ENCODE measurements around the gene CNTNAP2.

Gene CNTNAP2

DNA sequence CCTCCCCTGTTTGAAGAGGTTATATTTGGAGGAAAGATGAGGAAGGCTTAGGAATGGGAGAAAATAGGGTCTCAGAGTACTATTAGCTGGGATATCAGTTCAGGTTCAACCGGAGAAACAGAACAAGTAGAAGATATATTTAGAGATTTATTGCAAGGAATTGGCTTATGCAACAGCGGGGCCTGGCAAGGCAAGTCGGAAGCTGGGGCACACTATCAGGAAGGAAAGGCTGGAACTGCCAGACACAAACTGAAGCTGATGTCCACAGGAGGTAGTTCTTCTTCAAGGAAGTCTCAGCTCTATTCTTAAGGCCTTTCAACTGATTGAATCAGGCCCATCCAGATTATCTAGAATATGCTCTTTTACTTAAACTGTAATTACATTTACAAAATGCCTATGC, 1534.4 kb downstream of the CNTNAP2 start:
- no peak overlapping the region for H3K14ac ChIP-seq (ENCODE audit: low read length)
- H4K91ac ChIP-seq (ENCODE audit: low read depth, low read length): no peak overlapping the region
- no peak overlapping the region for H3K4me3 ChIP-seq (ENCODE audit: low read depth, low read length)
- H2BK5ac ChIP-seq (ENCODE audit: low read depth, low read length, poor library complexity): no peak overlapping the region
- no peak overlapping the region for H3K4me2 ChIP-seq (ENCODE audit: low read length)
- H3K36me3 ChIP-seq (ENCODE audit: control insufficient read depth in 1 of 2, insufficient read depth in 2 of 2, low read length in 2 of 2): no peaks in the 10 kb centered on the region
- no peaks in the 10 kb centered on the region for H3K79me1 ChIP-seq (ENCODE audit: low read length)
- no peak overlapping the region for H2BK12ac ChIP-seq (ENCODE audit: low read length)
- H3K18ac ChIP-seq (ENCODE audit: low read length): no peak overlapping the region
- no peaks in the 10 kb centered on the region for H3K27me3 ChIP-seq (ENCODE audit: insufficient read depth, low read length)
- H2AFZ ChIP-seq (ENCODE audit: insufficient read depth, low read length, poor library complexity): no peak overlapping the region
- no peak overlapping the region for H3K9ac ChIP-seq (ENCODE audit: low read length)
- H2AK5ac ChIP-seq (ENCODE audit: low read length): no peak overlapping the region
- DNase-seq: no peak
- no peak overlapping the region for H4K8ac ChIP-seq (ENCODE audit: low read depth, low read length)
- no CpG with 5 or more reads among the region's 3 CpGs for WGBS (ENCODE audit: extremely low coverage, insufficient coverage, insufficient read length)
- no peaks in the 10 kb centered on the region for H3K9me3 ChIP-seq (ENCODE audit: insufficient read depth, low read depth, low read length)
- H3K79me2 ChIP-seq (ENCODE audit: control insufficient read depth, insufficient read depth, low read length, poor library complexity): no peaks in the 10 kb centered on the region
- H3K4me1 ChIP-seq (ENCODE audit: control insufficient read depth in 1 of 2, insufficient read depth in 2 of 2, low read length in 2 of 2): no peaks in the 10 kb centered on the region
- no peak overlapping the region for H2BK120ac ChIP-seq (ENCODE audit: insufficient read depth, low read length, poor library complexity)
- no peak overlapping the region for H3K27ac ChIP-seq (ENCODE audit: low read depth, low read length)
- no peak overlapping the region for H3K4ac ChIP-seq (ENCODE audit: low read depth, low read length)
- no peak overlapping the region for H4K12ac ChIP-seq (ENCODE audit: low read depth, low read length)
- H3K23ac ChIP-seq (ENCODE audit: low read length): no peak overlapping the region

DNA sequence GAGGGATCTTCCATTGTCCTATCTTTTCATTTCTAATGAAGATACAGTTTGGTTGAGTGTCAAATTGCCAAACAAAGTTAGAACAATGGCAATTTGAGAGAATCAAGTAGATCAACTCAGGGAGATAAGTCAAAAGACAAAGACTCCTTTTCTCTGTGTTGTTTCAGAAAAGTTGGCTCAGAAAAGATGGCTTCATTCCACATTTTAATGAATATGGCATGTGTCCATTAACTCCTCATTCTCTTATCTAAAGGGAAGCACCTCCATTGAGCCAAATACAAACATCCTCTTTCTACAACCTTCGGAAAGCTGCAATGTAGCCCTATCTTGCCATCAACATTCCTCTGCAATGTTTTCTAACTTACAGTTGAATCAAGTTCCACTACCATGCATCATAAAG, 1535.0 kb downstream of the CNTNAP2 start:
- no peak overlapping the region for H3K4ac ChIP-seq (ENCODE audit: low read depth, low read length)
- no peak overlapping the region for H2BK120ac ChIP-seq (ENCODE audit: insufficient read depth, low read length, poor library complexity)
- no peak overlapping the region for H2AFZ ChIP-seq (ENCODE audit: insufficient read depth, low read length, poor library complexity)
- no peak overlapping the region for H4K91ac ChIP-seq (ENCODE audit: low read depth, low read length)
- no peak overlapping the region for H3K4me3 ChIP-seq (ENCODE audit: low read depth, low read length)
- H3K18ac ChIP-seq (ENCODE audit: low read length): no peak overlapping the region
- no peak overlapping the region for H2BK5ac ChIP-seq (ENCODE audit: low read depth, low read length, poor library complexity)
- H4K12ac ChIP-seq (ENCODE audit: low read depth, low read length): no peak overlapping the region
- no peak overlapping the region for H3K9ac ChIP-seq (ENCODE audit: low read length)
- no peaks in the 10 kb centered on the region for H3K9me3 ChIP-seq (ENCODE audit: insufficient read depth, low read depth, low read length)
- H3K79me1 ChIP-seq (ENCODE audit: low read length): no peaks in the 10 kb centered on the region
- H3K4me1 ChIP-seq (ENCODE audit: control insufficient read depth in 1 of 2, insufficient read depth in 2 of 2, low read length in 2 of 2): no peaks in the 10 kb centered on the region
- no CpG with 5 or more reads among the region's 1 CpG for WGBS (ENCODE audit: extremely low coverage, insufficient coverage, insufficient read length)
- no peak overlapping the region for H3K27ac ChIP-seq (ENCODE audit: low read depth, low read length)
- H3K14ac ChIP-seq (ENCODE audit: low read length): no peak overlapping the region
- H4K8ac ChIP-seq (ENCODE audit: low read depth, low read length): no peak overlapping the region
- H3K23ac ChIP-seq (ENCODE audit: low read length): no peak overlapping the region
- H3K27me3 ChIP-seq (ENCODE audit: insufficient read depth, low read length): no peaks in the 10 kb centered on the region
- no peaks in the 10 kb centered on the region for H3K79me2 ChIP-seq (ENCODE audit: control insufficient read depth, insufficient read depth, low read length, poor library complexity)
- no peak overlapping the region for H2BK12ac ChIP-seq (ENCODE audit: low read length)
- no peaks in the 10 kb centered on the region for H3K36me3 ChIP-seq (ENCODE audit: control insufficient read depth in 1 of 2, insufficient read depth in 2 of 2, low read length in 2 of 2)
- no peak overlapping the region for H3K4me2 ChIP-seq (ENCODE audit: low read length)
- no peak overlapping the region for H2AK5ac ChIP-seq (ENCODE audit: low read length)
- no peak for DNase-seq

DNA sequence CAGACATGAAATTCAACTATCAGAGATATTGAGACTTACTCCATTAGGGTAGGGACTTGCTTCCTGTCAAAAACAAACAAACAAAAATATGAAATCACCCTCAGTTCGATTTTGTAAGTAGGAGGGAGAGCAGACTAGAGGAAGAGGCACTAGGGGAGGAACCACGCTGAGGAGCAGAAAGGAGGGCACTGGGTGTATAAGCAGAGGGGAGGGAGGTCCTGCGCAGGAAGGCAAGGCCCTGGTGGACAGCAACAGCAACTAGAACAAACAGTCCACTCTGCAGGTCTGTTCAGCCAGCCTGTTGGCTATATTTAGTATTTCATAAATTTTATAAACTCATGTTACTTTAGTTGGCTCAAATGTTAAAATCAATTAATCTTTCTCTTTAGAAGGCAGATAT, 1536.9 kb downstream of the CNTNAP2 start:
- H3K18ac ChIP-seq (ENCODE audit: low read length): no peak overlapping the region

DNA sequence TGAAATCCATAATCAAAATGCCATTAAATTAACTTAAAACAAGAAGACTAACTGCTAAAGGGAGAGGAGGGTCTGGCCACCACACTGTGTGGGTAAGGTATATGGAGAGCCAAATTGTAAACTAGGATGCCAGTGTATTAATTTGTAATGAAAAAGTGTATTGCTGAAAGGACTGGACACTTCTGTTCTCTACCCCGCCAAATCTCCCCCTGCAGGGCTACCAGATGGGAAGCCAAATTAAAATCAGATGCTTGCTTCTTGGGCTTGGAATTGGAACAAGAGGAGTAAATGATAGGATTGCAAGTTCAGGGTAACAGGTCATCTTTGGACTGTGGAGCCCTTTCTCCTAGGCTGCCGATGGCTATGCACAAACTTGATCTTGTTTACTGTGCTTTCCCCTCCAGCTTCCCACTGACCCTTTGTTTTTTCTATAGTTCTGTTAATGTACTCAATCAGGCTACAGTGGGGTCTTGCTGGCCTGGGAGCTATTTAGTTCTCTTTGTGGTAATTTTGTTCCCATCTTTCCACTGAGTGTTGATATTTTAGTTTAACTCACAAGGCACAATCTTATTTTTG, 1541.9 kb downstream of the CNTNAP2 start:
- Histone ChIP-seq H3K27ac (ENCODE audit: low read depth, low read length) (no peak overlapping the region), H3K14ac (ENCODE audit: low read length) (no peak overlapping the region), H3K4me2 (ENCODE audit: low read length) (no peak overlapping the region), H3K9me3 (ENCODE audit: insufficient read depth, low read depth, low read length) (no peaks in the 10 kb centered on the region), H3K23ac (ENCODE audit: low read length) (no peak overlapping the region), H3K79me2 (ENCODE audit: control insufficient read depth, insufficient read depth, low read length, poor library complexity) (no peaks in the 10 kb centered on the region), H4K8ac (ENCODE audit: low read depth, low read length) (no peak overlapping the region), H2BK5ac (ENCODE audit: low read depth, low read length, poor library complexity) (no peak overlapping the region), H3K27me3 (ENCODE audit: insufficient read depth, low read length) (no peaks in the 10 kb centered on the region), H4K12ac (ENCODE audit: low read depth, low read length) (no peak overlapping the region), H3K79me1 (ENCODE audit: low read length) (no peaks in the 10 kb centered on the region), H2AK5ac (ENCODE audit: low read length) (no peak overlapping the region), H3K9ac (ENCODE audit: low read length) (no peak overlapping the region), H2AFZ (ENCODE audit: insufficient read depth, low read length, poor library complexity) (no peak overlapping the region), H3K4me1 (ENCODE audit: control insufficient read depth in 1 of 2, insufficient read depth in 2 of 2, low read length in 2 of 2) (no peaks in the 10 kb centered on the region), H2BK120ac (ENCODE audit: insufficient read depth, low read length, poor library complexity) (no peak overlapping the region), H2BK12ac (ENCODE audit: low read length) (no peak overlapping the region), H3K36me3 (ENCODE audit: control insufficient read depth in 1 of 2, insufficient read depth in 2 of 2, low read length in 2 of 2) (no peaks in the 10 kb centered on the region), H3K4me3 (ENCODE audit: low read depth, low read length) (no peak overlapping the region), H3K18ac (ENCODE audit: low read length) (no peak overlapping the region), H3K4ac (ENCODE audit: low read depth, low read length) (no peak overlapping the region), H4K91ac (ENCODE audit: low read depth, low read length) (no peak overlapping the region)
- DNase-seq: no peak
- WGBS (ENCODE audit: extremely low coverage, insufficient coverage, insufficient read length): no CpG with 5 or more reads among the region's 2 CpGs

More for the DNA sequence above, 1536.9 kb downstream of the CNTNAP2 start:
- Histone ChIP-seq H3K79me1 (ENCODE audit: low read length) (no peaks in the 10 kb centered on the region), H2BK12ac (ENCODE audit: low read length) (no peak overlapping the region), H3K4me2 (ENCODE audit: low read length) (no peak overlapping the region), H3K14ac (ENCODE audit: low read length) (no peak overlapping the region), H3K4me1 (ENCODE audit: control insufficient read depth in 1 of 2, insufficient read depth in 2 of 2, low read length in 2 of 2) (no peaks in the 10 kb centered on the region), H3K79me2 (ENCODE audit: control insufficient read depth, insufficient read depth, low read length, poor library complexity) (no peaks in the 10 kb centered on the region), H3K4ac (ENCODE audit: low read depth, low read length) (no peak overlapping the region), H4K91ac (ENCODE audit: low read depth, low read length) (no peak overlapping the region), H3K27me3 (ENCODE audit: insufficient read depth, low read length) (no peaks in the 10 kb centered on the region), H3K9me3 (ENCODE audit: insufficient read depth, low read depth, low read length) (no peaks in the 10 kb centered on the region), H3K27ac (ENCODE audit: low read depth, low read length) (no peak overlapping the region), H4K8ac (ENCODE audit: low read depth, low read length) (no peak overlapping the region), H3K9ac (ENCODE audit: low read length) (no peak overlapping the region), H2AK5ac (ENCODE audit: low read length) (no peak overlapping the region), H2BK5ac (ENCODE audit: low read depth, low read length, poor library complexity) (no peak overlapping the region), H3K23ac (ENCODE audit: low read length) (no peak overlapping the region), H4K12ac (ENCODE audit: low read depth, low read length) (no peak overlapping the region), H3K4me3 (ENCODE audit: low read depth, low read length) (no peak overlapping the region), H2BK120ac (ENCODE audit: insufficient read depth, low read length, poor library complexity) (no peak overlapping the region), H2AFZ (ENCODE audit: insufficient read depth, low read length, poor library complexity) (no peak overlapping the region), H3K36me3 (ENCODE audit: control insufficient read depth in 1 of 2, insufficient read depth in 2 of 2, low read length in 2 of 2) (no peaks in the 10 kb centered on the region)
- no peak for DNase-seq
- no CpG with 5 or more reads among the region's 3 CpGs for WGBS (ENCODE audit: extremely low coverage, insufficient coverage, insufficient read length)
